ENCODE measurements around the gene GSN. TPM values are rescaled to one million over a fixed set of nuclear protein-coding genes. Genes with fewer than 3 reads are reported as not detected.

GSN gene
- total and polyA plus RNA-seq, 9 of the 15 experiments (the other 6 are each of a cell fraction or from before 2014, with no cell fraction given) = 0.39 to 16.6 (median 8.2) TPM

GRCh38 chr9:121364886-121365285 is 96.9 kb downstream of the GSN start:
- H3K79me2 ChIP-seq (ENCODE audit: control insufficient read depth, insufficient read depth, low read length) = peaks cover 47% of the 10 kb centered on the region
- TF ChIP-seq ZNF695 (CRISPR knock-in tag; IDR thresholded peaks at IDR 0.05) (no peak), RBM34 (IDR thresholded peaks at IDR 0.05; ENCODE audit: borderline replicate concordance, insufficient read depth, low read length) (no peak), EP400 (IDR thresholded peaks at IDR 0.05) (no peak), RBM15 (IDR thresholded peaks at IDR 0.05; ENCODE audit: insufficient read depth, low read length) (no peak), ZFP1 (CRISPR knock-in tag; IDR thresholded peaks at IDR 0.05) (no peak), CREM (IDR thresholded peaks at IDR 0.05; ENCODE audit: low read depth) (no peak), ERF (CRISPR knock-in tag; IDR thresholded peaks at IDR 0.05) (no peak), SPI1 (IDR thresholded peaks at IDR 0.05; ENCODE audit: borderline replicate concordance, low read depth, low read length) (no peak), PCBP2 (IDR thresholded peaks at IDR 0.05; ENCODE audit: low read depth, low read length, poor library complexity, severe bottlenecking) (no peak), GATA2 (CRISPR knock-in tag; IDR thresholded peaks at IDR 0.05) (no peak), NELFE (IDR thresholded peaks at IDR 0.05; ENCODE audit: insufficient read depth, insufficient read length) (no peak), THAP7 (CRISPR knock-in tag; IDR thresholded peaks at IDR 0.05) (no peak), BCL6 (CRISPR knock-in tag; IDR thresholded peaks at IDR 0.05) (no peak), ID3 (CRISPR knock-in tag; IDR thresholded peaks at IDR 0.05) (no peak), ID3 (tag; IDR thresholded peaks at IDR 0.05) (no peak), ZNF3 (CRISPR knock-in tag; IDR thresholded peaks at IDR 0.05) (no peak), CREB1 (IDR thresholded peaks at IDR 0.05) (no peak), CREB1 (CRISPR knock-in tag; IDR thresholded peaks at IDR 0.05) (no peak)

More at GRCh38 chr9:121364886-121365285, 96.9 kb downstream of the GSN start:
- FAIRE-seq (no peak), DNase-seq (ENCODE audit: extremely low read depth in 1 of 4, low spot score in 3 of 4) (no peak), ATAC-seq (no peak)
- no peak overlapping the region for H3K9ac ChIP-seq (ENCODE audit: insufficient read depth in 1 of 2, low read depth in 2 of 2, low read length in 2 of 2)
- POLR2A ChIA-PET = interaction anchor here (1.3 to 1.7 kb wide), 2 partner anchors 10 to 20 kb away, joined by 5 to 6 read pairs; no protein-coding TSS in a partner anchor
- no peak overlapping the region for H3K4me3 ChIP-seq
- H3K4me1 ChIP-seq (replicated peaks in 1 of 2; ENCODE audit: control insufficient read depth in 2 of 2, insufficient read depth in 2 of 2, low read length in 2 of 2) = peaks cover 9 to 12% of the 10 kb centered on the region in 2 experiments
- in situ Hi-C loops (cut with MboI) (no loop called here), intact Hi-C loops (cut with micrococcal nuclease) (no loop called here)
- no peak overlapping the region for H3K27ac ChIP-seq (ENCODE audit: extremely low read depth, low read depth, low read length)
- peaks cover 7% of the 10 kb centered on the region; the same call in 1 of the 3 replicates for H3K36me3 ChIP-seq (ENCODE audit: control insufficient read depth, insufficient read depth, low read length)
- H4K20me1 ChIP-seq (replicated peaks; ENCODE audit: control insufficient read depth, insufficient read depth, low read length) = no peaks in the 10 kb centered on the region
- BruUV-seq (replicated peaks) = no TSS peak
- H3K27me3 ChIP-seq (ENCODE audit: control insufficient read depth in 2 of 2, insufficient read depth in 2 of 2, low read length in 2 of 2) = no peaks in the 10 kb centered on the region
- no peaks in the 10 kb centered on the region for H3K9me1 ChIP-seq (ENCODE audit: control insufficient read depth, insufficient read depth, low read length)
- CTCF ChIA-PET (ENCODE audit: low intra/inter-chr PET ratio) = no interaction called here
- H3K4me2 ChIP-seq (ENCODE audit: insufficient read depth, low read length) = no peak overlapping the region
- no peak overlapping the region for H2AFZ ChIP-seq (ENCODE audit: low read depth, low read length)
- H3K9me3 ChIP-seq (replicated peaks; ENCODE audit: control insufficient read depth, insufficient read depth, low read depth, low read length) = no peaks in the 10 kb centered on the region

All from K562 (cell line).